CD4-positive, alpha-beta T cell (primary cell): ENCODE measurements around the gene HOPX. TPM values are rescaled to one million over a fixed set of nuclear protein-coding genes. Genes with fewer than 3 reads are reported as not detected.

Source experiments
- ATAC-seq: fragments of 200-7000 bp; cut with Tn5 transposase; one replicate; pipeline ENCODE4 v1.10.0; 2022; ENCODE audit warnings: mild to moderate bottlenecking; ENCODE audit not compliant: poor library complexity
- CTCF ChIA-PET: fragments of 350-600 bp; sonication (Branson Sonifier 250); formaldehyde crosslinking; loops from one replicate; lab custom pipeline; 2021; ENCODE audit warnings: antibody characterized with exemption, inconsistent platforms; lab: Charles Lee
- POLR2A ChIA-PET: fragments of 350-600 bp; sonication (Branson Sonifier 250); formaldehyde crosslinking; loops from one replicate; lab custom pipeline; 2021; ENCODE audit warnings: antibody characterized with exemption, inconsistent platforms; lab: Charles Lee
- DNase-seq, 14 experiments: peaks; one replicate each; pipeline ENCODE4 v3.0.0-alpha.2; 2013 to 2020; ENCODE audit warnings: mixed read lengths in 2 of 14
- H3K27ac ChIP-seq, 2 donors: one replicate each; pipeline versions ENCODE4 v1.5.1 to v1.7.0; 2013; ENCODE audit warnings: low read length in 2 of 2, low read depth in 1 of 2, mild to moderate bottlenecking in 1 of 2
- H3K27me3 ChIP-seq, 2 experiments: 1 replicate in 1 of 2; 2 replicates in 1 of 2; pipeline versions ENCODE4 v1.6.1 to v1.7.0; 2013; ENCODE audit warnings: low read length in 2 of 2, control low read depth in 1 of 2, mild to moderate bottlenecking in 1 of 2, moderate library complexity in 1 of 2; ENCODE audit not compliant: insufficient read depth in 2 of 2, control insufficient read depth in 1 of 2
- H3K36me3 ChIP-seq: one replicate; pipeline ENCODE4 v1.6.1; 2013; ENCODE audit warnings: low read length, control low read depth; ENCODE audit not compliant: insufficient read depth
- H3K4me1 ChIP-seq: one replicate; pipeline ENCODE4 v1.6.1; 2013; ENCODE audit warnings: low read length, control low read depth; ENCODE audit not compliant: insufficient read depth
- H3K4me3 ChIP-seq: one replicate; pipeline ENCODE4 v1.5.1; 2013; ENCODE audit warnings: mild to moderate bottlenecking, low read length, moderate library complexity
- H3K9me3 ChIP-seq, 2 experiments: 1 replicate in 1 of 2; 2 replicates in 1 of 2; pipeline versions ENCODE4 v1.6.1 to v1.7.0; 2013; ENCODE audit warnings: low read length in 2 of 2, mild to moderate bottlenecking in 2 of 2, control low read depth in 1 of 2, moderate library complexity in 1 of 2; ENCODE audit not compliant: control insufficient read depth in 1 of 2, insufficient read depth in 1 of 2
- H3K27ac Mint-ChIP-seq: one replicate; pipeline ENCODE4 v1.8.0; 2020; ENCODE audit warnings: mixed read lengths
- H3K27me3 Mint-ChIP-seq: one replicate; pipeline ENCODE4 v1.8.0; 2021; ENCODE audit warnings: mixed read lengths
- H3K36me3 Mint-ChIP-seq: one replicate; pipeline ENCODE4 v1.8.0; 2021; ENCODE audit warnings: low read depth, mixed read lengths
- H3K4me1 Mint-ChIP-seq: one replicate; pipeline ENCODE4 v1.8.0; 2021; ENCODE audit warnings: low read depth, mixed read lengths
- H3K4me3 Mint-ChIP-seq: one replicate; pipeline ENCODE4 v1.8.0; 2020; ENCODE audit warnings: mild to moderate bottlenecking, mixed read lengths
- H3K9me3 Mint-ChIP-seq: one replicate; pipeline ENCODE4 v1.8.0; 2020; ENCODE audit warnings: mixed read lengths
- CTCF ChIP-seq: fragments of 200-600 bp; IDR thresholded peaks from one replicate; pipeline ENCODE4 v1.8.0; 2022; ENCODE audit warnings: antibody characterized with exemption, mild to moderate bottlenecking
- intact Hi-C, 2 experiments: fragments of 100-400 bp; cut with DNase I in 1 of 2; cut with micrococcal nuclease in 1 of 2; formaldehyde crosslinking; loops; one replicate each; pipeline versions ENCODE4 v1.15.1 to v1.9.0; 2023 to 2025; cut with DNase I, micrococcal nuclease
- total RNA-seq, 174 experiments: library from RNA in 2 of 174; stranded (reverse) in 2 of 174; gene quantifications; one replicate each; pipeline ENCODE4 v1.2.3 and lab custom pipeline; 2021 to 2026

Gene HOPX
- total RNA-seq, 2 experiments from 2014 or later: 4.3 to 5.9 TPM

GRCh38 chr4:56662782-56663468, 18.2 kb downstream of the HOPX start:
- Histone ChIP-seq H3K27me3 (peaks cover under 1 to 20% of the 10 kb centered on the region in 2 experiments), H3K9me3 (no peaks in the 10 kb centered on the region), H3K4me3 (no peak overlapping the region), H3K36me3 (no peaks in the 10 kb centered on the region), H3K4me1 (no peaks in the 10 kb centered on the region), H3K27ac (no peak overlapping the region)
- ATAC-seq: no peak
- CTCF ChIA-PET: no interaction called here
- no peak for TF ChIP-seq CTCF
- H3K9me3 Mint-ChIP-seq: no peaks in the 10 kb centered on the region
- peaks cover 38% of the 10 kb centered on the region for H3K27me3 Mint-ChIP-seq
- no peaks in the 10 kb centered on the region for H3K4me1 Mint-ChIP-seq
- POLR2A ChIA-PET: no interaction called here
- no peak for DNase-seq
- no peak overlapping the region for H3K4me3 Mint-ChIP-seq
- H3K27ac Mint-ChIP-seq: no peak overlapping the region
- no peaks in the 10 kb centered on the region for H3K36me3 Mint-ChIP-seq
- intact Hi-C loops: no loop called here

- TF ChIP-seq CTCF: no peak
- Histone ChIP-seq H3K27me3 (peaks cover 7 to 28% of the 10 kb centered on the region in 2 experiments), H3K27ac (no peak overlapping the region), H3K9me3 (no peaks in the 10 kb centered on the region), H3K36me3 (no peaks in the 10 kb centered on the region), H3K4me1 (peaks cover 20% of the 10 kb centered on the region), H3K4me3 (no peak overlapping the region)
- Mint-ChIP-seq H3K9me3 (no peaks in the 10 kb centered on the region), H3K27me3 (peaks cover 48% of the 10 kb centered on the region), H3K36me3 (no peaks in the 10 kb centered on the region), H3K4me3 (no peak overlapping the region), H3K27ac (no peak overlapping the region), H3K4me1 (peaks cover 22% of the 10 kb centered on the region)
- ATAC-seq (no peak), DNase-seq (no peak)
- POLR2A ChIA-PET: interaction anchor here (1.1 kb wide), 1 partner anchor 98 kb away, joined by 3 read pairs; no protein-coding TSS in a partner anchor
- CTCF ChIA-PET: no interaction called here
- intact Hi-C loops: loop anchor here in 1 of 2 experiments (5.0 kb wide), 1 partner anchor 137 kb away; no protein-coding TSS in a partner anchor
Observed at GRCh38 chr4:56659946-56660345, 21.1 kb downstream of the HOPX start.

GRCh38 chr4:56658528-56658927, 22.6 kb downstream of the HOPX start:
- ChIA-PET CTCF (no interaction called here), POLR2A (no interaction called here)
- Histone ChIP-seq H3K9me3 (no peaks in the 10 kb centered on the region), H3K4me3 (no peak overlapping the region), H3K4me1 (peaks cover 33% of the 10 kb centered on the region), H3K27me3 (peaks cover 7 to 32% of the 10 kb centered on the region in 2 experiments), H3K27ac (no peak overlapping the region), H3K36me3 (no peaks in the 10 kb centered on the region)
- H3K27ac Mint-ChIP-seq: no peak overlapping the region
- TF ChIP-seq CTCF: no peak
- no peaks in the 10 kb centered on the region for H3K9me3 Mint-ChIP-seq
- DNase-seq (no peak), ATAC-seq (no peak)
- H3K36me3 Mint-ChIP-seq: no peaks in the 10 kb centered on the region
- intact Hi-C loops: loop anchor here in 1 of 2 experiments (5.0 kb wide), 1 partner anchor 139 kb away; no protein-coding TSS in a partner anchor
- H3K27me3 Mint-ChIP-seq: peaks cover 44% of the 10 kb centered on the region
- H3K4me3 Mint-ChIP-seq: peak overlapping the region; percentile 57
- H3K4me1 Mint-ChIP-seq: peaks cover 36% of the 10 kb centered on the region
